ENCODE data around the gene MOGAT2. TPM values are rescaled to one million over a fixed set of nuclear protein-coding genes. Genes with fewer than 3 reads are reported as not detected.

MOGAT2 gene
- total RNA-seq, 1 donor from 2014 or later, result not detected

- no peak for DNase-seq (ENCODE audit: extremely low spot score in 2 of 2)
- Histone ChIP-seq H3K4me3 (peak overlapping the region in 1 of 2 donors; percentile 23), H3K36me3 (no peaks in the 10 kb centered on the region), H3K27ac (no peak overlapping the region), H3K27me3 (no peaks in the 10 kb centered on the region), H3K9me3 (no peaks in the 10 kb centered on the region), H3K4me1 (peaks cover 6% of the 10 kb centered on the region)
- intact Hi-C loops (cut with DNase I), result no loop called here
- TF ChIP-seq, protein P1, sequence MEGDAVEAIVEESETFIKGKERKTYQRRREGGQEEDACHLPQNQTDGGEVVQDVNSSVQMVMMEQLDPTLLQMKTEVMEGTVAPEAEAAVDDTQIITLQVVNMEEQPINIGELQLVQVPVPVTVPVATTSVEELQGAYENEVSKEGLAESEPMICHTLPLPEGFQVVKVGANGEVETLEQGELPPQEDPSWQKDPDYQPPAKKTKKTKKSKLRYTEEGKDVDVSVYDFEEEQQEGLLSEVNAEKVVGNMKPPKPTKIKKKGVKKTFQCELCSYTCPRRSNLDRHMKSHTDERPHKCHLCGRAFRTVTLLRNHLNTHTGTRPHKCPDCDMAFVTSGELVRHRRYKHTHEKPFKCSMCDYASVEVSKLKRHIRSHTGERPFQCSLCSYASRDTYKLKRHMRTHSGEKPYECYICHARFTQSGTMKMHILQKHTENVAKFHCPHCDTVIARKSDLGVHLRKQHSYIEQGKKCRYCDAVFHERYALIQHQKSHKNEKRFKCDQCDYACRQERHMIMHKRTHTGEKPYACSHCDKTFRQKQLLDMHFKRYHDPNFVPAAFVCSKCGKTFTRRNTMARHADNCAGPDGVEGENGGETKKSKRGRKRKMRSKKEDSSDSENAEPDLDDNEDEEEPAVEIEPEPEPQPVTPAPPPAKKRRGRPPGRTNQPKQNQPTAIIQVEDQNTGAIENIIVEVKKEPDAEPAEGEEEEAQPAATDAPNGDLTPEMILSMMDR (IDR thresholded peaks at IDR 0.05), result peak; percentile 17 to 79 (median 73)
- no peak for TF ChIP-seq POLR2AphosphoS5 (IDR thresholded peaks at IDR 0.05; ENCODE audit: insufficient read depth in 1 of 2, low read depth in 1 of 2)
Observed at GRCh38 chr11:75706260-75706729, 11.3 kb upstream of the MOGAT2 start.

DNA sequence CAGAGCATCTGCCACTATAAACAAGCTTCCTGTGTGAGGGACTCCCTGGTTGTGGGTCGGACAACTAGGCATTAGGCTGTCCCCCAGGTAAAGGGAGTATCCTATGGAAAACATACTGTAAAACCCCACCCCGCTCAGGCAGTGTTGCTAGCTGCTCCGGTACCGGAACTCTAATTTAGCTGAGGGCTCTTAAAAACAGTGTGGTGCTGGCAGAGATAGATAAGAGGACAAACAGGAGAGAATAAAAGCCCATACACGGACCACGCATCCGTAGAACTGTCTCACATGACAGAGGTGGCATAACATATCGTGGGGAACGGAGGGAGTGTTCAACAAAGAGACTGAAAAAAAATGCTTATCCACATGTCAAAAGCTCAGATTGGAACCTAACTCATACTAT, 3.4 kb upstream of the MOGAT2 start:
- no peaks in the 10 kb centered on the region for H3K36me3 ChIP-seq
- no peak overlapping the region for H3K27ac ChIP-seq
- no peak for DNase-seq (ENCODE audit: extremely low spot score in 2 of 2)
- no peak overlapping the region for H3K4me3 ChIP-seq
- no peak for TF ChIP-seq POLR2AphosphoS5 (IDR thresholded peaks at IDR 0.05; ENCODE audit: insufficient read depth in 1 of 2, low read depth in 1 of 2)
- TF ChIP-seq, protein P1 (IDR thresholded peaks at IDR 0.05), result no peak
- TF ChIP-seq POLR2A (IDR thresholded peaks at IDR 0.05), result no peak
- intact Hi-C loops (cut with DNase I), result no loop called here
- no peaks in the 10 kb centered on the region for H3K9me3 ChIP-seq
- H3K27me3 ChIP-seq, result no peaks in the 10 kb centered on the region
- no peaks in the 10 kb centered on the region for H3K4me1 ChIP-seq

- Histone ChIP-seq H3K27ac (no peak overlapping the region), H3K4me3 (no peak overlapping the region), H3K36me3 (no peaks in the 10 kb centered on the region), H3K27me3 (no peaks in the 10 kb centered on the region), H3K9me3 (no peaks in the 10 kb centered on the region), H3K4me1 (no peaks in the 10 kb centered on the region)
- DNase-seq (ENCODE audit: extremely low spot score in 2 of 2), result no peak
- intact Hi-C loops (cut with DNase I), result no loop called here
- TF ChIP-seq, protein P1 (IDR thresholded peaks at IDR 0.05), result no peak
- TF ChIP-seq POLR2AphosphoS5 (IDR thresholded peaks at IDR 0.05; ENCODE audit: insufficient read depth in 1 of 2, low read depth in 1 of 2), result no peak
- no peak for TF ChIP-seq POLR2A (IDR thresholded peaks at IDR 0.05)
Observed at GRCh38 chr11:75715688-75716087, 1.9 kb upstream of the MOGAT2 start.

- Histone ChIP-seq H3K4me1 (no peaks in the 10 kb centered on the region), H3K27me3 (no peaks in the 10 kb centered on the region), H3K36me3 (no peaks in the 10 kb centered on the region), H3K27ac (no peak overlapping the region), H3K9me3 (no peaks in the 10 kb centered on the region), H3K4me3 (no peak overlapping the region)
- TF ChIP-seq POLR2AphosphoS5 (IDR thresholded peaks at IDR 0.05; ENCODE audit: insufficient read depth in 1 of 2, low read depth in 1 of 2), result no peak
- TF ChIP-seq, protein P1 (IDR thresholded peaks at IDR 0.05), result no peak
- no peak for TF ChIP-seq POLR2A (IDR thresholded peaks at IDR 0.05)
- DNase-seq (ENCODE audit: extremely low spot score in 2 of 2), result no peak
- intact Hi-C loops (cut with DNase I), result no loop called here
Observed at GRCh38 chr11:75716659-75717058, 979 bp upstream of the MOGAT2 start.

GRCh38 chr11:75718419-75719339, 1.0 kb downstream of the MOGAT2 start:
- no peaks in the 10 kb centered on the region for H3K36me3 ChIP-seq
- TF ChIP-seq POLR2AphosphoS5 (IDR thresholded peaks at IDR 0.05; ENCODE audit: insufficient read depth in 1 of 2, low read depth in 1 of 2) (no peak), POLR2A (IDR thresholded peaks at IDR 0.05) (no peak)
- TF ChIP-seq, protein P1 (IDR thresholded peaks at IDR 0.05), result no peak
- no peaks in the 10 kb centered on the region for H3K9me3 ChIP-seq
- H3K4me1 ChIP-seq, result no peaks in the 10 kb centered on the region
- H3K27ac ChIP-seq, result no peak overlapping the region
- no peak for DNase-seq (ENCODE audit: extremely low spot score in 2 of 2)
- no peaks in the 10 kb centered on the region for H3K27me3 ChIP-seq
- no peak overlapping the region for H3K4me3 ChIP-seq
- intact Hi-C loops (cut with DNase I), result no loop called here

Measured in vagina (tissue), 2 donors.